Stimulated activated CD4-positive, alpha-beta T cell treated with anti-CD3 and anti-CD28 coated beads, Interleukin-12 subunit alpha, Interleukin-12 subunit beta, amount 100 ng/mL, for 4 hours (primary cell): ENCODE measurements around the gene IDI1.
"Not testable (repeated sequence)": the region's sequence is repeated elsewhere in the genome, so short reads cannot be mapped to it uniquely, and the experiment has no call there.

Experiments
- DNase-seq: peaks from one replicate; pipeline ENCODE4 v3.0.0-alpha.2; 2020

Gene IDI1

GRCh38 chr10:1048732-1049424 lies at the start of gene IDI1:
Gene IDI1 (minus strand): TSS chr10:1049119. CDS start chr10:1049003, 116 bp downstream.
- peak; percentile 94 for DNase-seq

- DNase-seq = no peak
These were observed 48.5 kb upstream of the IDI1 start for GRCh38 chr10:1097436-1097835.

GRCh38 chr10:1096287-1096889 lies 47.5 kb upstream of the IDI1 start:
- DNase-seq = no peak

GRCh38 chr10:1095498-1095897 lies 46.6 kb upstream of the IDI1 start:
- no peak for DNase-seq

GRCh38 chr10:1094112-1095057 lies 45.5 kb upstream of the IDI1 start:
- DNase-seq = peak; percentile 35

- DNase-seq = no peak
These were observed 44.8 kb upstream of the IDI1 start for GRCh38 chr10:1093696-1094095.

GRCh38 chr10:1090696-1091095 lies 41.8 kb upstream of the IDI1 start:
- no peak for DNase-seq

- no peak for DNase-seq
These were observed 40.2 kb upstream of the IDI1 start for GRCh38 chr10:1089017-1089689.

GRCh38 chr10:1086787-1087186 lies 37.9 kb upstream of the IDI1 start:
- DNase-seq = no peak

GRCh38 chr10:1085258-1085657 lies 36.3 kb upstream of the IDI1 start:
- DNase-seq = no peak

GRCh38 chr10:1084011-1084950 lies 35.4 kb upstream of the IDI1 start:
- DNase-seq = no peak

GRCh38 chr10:1083581-1083980 lies 34.7 kb upstream of the IDI1 start:
- DNase-seq = no peak

- no peak for DNase-seq
These were observed 29.7 kb upstream of the IDI1 start for GRCh38 chr10:1078668-1079067.

- no peak for DNase-seq
These were observed 25.9 kb upstream of the IDI1 start for GRCh38 chr10:1074748-1075308.

- DNase-seq = no peak
These were observed 25.3 kb upstream of the IDI1 start for GRCh38 chr10:1074052-1074747.

- DNase-seq = no peak
These were observed 22.0 kb upstream of the IDI1 start for GRCh38 chr10:1070919-1071318.

GRCh38 chr10:1068380-1069361 lies 19.8 kb upstream of the IDI1 start:
- DNase-seq = no peak

- not testable (repeated sequence) for DNase-seq
These were observed 17.8 kb upstream of the IDI1 start for GRCh38 chr10:1066734-1067133.

GRCh38 chr10:1064964-1065247 lies 16.0 kb upstream of the IDI1 start:
- DNase-seq = no peak
